GM19324 (cell line): ENCODE measurements around the gene AKT3.

Experiments used
- ATAC-seq: cut with Tn5 transposase; IDR thresholded peaks from one replicate; pipeline ENCODE4 v1.9.1; 2021; ENCODE audit warnings: mild to moderate bottlenecking, moderate library complexity; ENCODE audit not compliant: unreplicated experiment, low FRiP score

The AKT3 gene

GRCh38 chr1:243496806-243497205, 353.2 kb downstream of the AKT3 start:
- ATAC-seq = no peak

DNA sequence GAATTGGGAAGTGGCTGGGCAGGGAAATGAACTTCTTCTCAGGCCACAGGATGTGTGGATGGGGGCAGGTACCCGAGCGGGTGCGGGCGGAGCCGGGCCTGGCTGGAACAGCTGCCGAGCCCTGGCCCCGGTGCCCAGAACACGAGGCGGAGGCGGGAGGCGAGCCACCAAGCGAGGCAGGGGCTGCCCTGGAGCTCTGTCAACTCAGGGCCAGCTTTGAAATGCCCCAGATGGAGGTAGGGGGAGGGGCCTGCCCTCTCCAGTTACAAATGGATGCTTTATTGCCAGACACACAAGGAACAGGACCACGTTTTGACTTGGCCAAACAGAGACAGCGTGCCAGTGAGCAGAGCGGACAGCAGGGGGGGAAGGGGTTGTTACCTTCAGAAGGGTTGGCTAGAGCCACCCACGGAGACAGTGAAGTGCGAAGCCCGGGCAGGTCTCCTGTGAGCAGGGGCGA, 353.8 kb downstream of the AKT3 start:
- no peak for ATAC-seq

DNA sequence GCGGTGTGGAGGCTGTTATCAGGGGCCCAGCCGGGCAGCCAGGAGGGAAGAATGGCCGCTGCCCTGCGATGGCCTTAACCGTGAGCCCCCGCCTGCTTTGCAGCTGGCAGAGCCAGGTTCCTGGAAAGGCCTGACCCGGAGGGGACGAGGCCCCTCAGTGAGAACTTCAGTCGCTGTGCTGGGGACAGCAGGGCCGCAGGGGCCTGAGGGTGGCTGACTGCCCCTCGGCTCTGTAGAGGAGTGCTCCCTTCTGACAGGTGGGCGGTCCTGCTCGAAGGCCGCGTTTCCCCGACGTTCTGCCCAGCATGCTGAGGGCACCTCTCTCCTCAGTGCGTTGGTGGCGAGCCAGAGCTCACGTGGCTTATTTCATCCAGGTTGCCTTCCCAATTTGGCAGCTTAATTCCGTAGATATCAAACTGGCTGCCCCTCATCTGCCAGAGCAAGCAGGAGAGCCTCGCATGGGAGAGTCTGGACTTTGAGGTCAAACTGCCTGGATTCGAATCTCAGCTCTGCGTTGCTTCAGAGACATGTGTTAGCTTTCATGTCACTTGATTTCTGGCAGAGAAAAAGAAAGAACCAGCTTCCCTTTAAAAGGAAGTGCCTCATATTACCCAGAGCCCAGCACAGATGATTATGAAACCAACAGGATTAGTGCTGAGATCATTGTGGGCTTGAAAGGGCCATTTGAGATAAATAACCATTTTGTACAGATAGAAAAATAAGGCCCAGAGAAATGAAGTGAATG, 354.4 kb downstream of the AKT3 start:
- ATAC-seq = no peak

- no peak for ATAC-seq
Observed at GRCh38 chr1:243494741-243495431, 355.2 kb downstream of the AKT3 start.

- no peak for ATAC-seq
Observed at GRCh38 chr1:243493156-243494129, 356.6 kb downstream of the AKT3 start.

DNA sequence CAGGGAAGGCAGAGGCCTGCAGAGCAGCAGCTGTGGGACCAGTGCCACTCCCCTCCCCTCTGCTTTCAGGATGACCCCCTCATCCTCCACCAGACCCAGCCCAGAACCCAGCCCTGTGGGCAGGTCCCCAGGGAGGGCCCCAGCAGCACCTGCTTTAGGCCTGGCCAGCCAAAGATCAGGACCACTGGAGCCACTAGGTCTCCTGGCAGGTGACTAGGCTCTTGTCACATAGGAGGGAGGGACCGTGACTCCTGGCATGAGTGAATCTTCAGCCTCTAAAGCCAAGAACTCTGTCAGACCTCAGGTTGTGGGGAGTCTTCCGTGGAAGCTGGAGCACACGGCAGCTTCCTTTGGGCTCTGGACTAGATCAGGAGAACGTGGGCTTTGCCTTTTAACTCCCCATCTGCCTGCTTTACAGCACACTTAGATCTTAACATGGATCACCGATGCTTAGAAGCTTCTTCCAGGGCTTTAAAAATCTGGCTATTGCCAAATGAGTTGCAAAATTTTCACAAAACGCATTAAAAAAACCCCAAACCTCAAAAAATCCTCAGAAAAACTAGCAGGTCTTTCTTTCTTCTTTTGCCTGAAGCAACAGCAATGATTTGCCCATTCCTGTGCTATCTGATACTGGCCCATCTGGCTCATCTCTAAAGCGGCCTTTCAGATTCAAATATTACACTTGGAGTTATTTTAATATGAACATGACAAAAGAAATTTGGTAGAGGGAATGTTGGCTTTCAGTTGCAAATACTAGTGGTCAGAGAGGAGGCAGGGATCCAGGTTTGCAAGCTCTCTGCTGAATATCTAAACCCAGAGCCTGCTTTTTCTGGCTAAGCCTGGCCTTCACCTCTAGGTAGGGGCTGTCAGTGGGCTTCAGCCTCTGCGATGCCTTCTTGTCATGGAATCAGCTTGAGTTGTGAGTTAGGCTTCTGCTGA, 359.0 kb downstream of the AKT3 start:
- no peak for ATAC-seq

GRCh38 chr1:243489681-243490546, 360.1 kb downstream of the AKT3 start:
- ATAC-seq = no peak

DNA sequence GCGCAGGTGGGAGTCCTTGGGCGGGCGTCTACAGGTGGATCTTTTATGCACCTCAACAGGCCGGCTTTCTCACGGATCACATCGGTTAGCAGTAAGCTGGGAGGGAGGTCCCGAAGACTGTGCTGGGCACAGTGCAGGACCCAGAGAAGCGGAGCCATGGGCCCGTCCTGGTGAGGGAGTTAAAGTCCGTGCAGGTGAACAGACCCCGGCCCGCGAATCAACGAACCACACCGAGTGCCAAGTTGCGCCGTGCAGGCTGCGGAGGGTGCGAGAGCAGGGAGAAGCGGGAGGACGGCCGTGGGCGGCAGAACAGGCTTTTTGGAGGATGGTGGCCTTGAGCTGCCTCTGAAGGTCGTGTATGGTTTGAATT, 360.9 kb downstream of the AKT3 start:
- ATAC-seq = no peak

- ATAC-seq = no peak
Observed at GRCh38 chr1:243488459-243489157, 361.4 kb downstream of the AKT3 start.

- ATAC-seq = no peak
Observed at GRCh38 chr1:243487649-243488227, 362.3 kb downstream of the AKT3 start.

DNA sequence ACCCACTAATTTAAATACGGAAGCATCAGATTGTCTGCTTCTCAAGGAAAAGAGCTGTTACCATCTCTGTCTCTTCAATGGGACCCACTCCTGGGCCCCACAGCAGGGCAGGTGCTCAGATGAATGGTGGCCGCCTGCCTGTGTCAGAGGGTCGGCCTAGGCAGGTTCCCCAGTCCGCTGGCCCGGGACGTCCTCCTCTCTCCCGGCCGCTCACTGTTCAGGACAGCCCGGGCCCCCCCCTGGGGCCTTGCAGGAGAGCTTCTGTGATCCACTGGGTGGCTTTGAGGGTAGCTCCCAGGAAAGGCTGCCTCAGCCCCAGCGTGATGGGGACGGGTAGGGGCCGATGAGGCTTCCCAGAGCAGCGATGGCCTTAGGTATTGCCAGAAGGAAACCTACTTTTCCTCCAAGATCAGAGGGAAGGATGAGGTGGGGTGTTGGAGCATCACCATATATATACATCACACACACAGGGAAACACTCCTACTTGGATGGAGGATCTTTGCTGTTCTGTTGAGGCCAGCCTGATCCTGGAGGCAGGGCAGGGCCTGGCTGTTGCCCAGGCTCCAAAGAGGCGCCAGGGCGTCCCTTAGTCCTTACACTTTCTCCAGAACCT, 362.9 kb downstream of the AKT3 start:
- no peak for ATAC-seq

GRCh38 chr1:243483952-243484351, 366.1 kb downstream of the AKT3 start:
- ATAC-seq = no peak

GRCh38 chr1:243483071-243483771, 366.8 kb downstream of the AKT3 start:
- ATAC-seq = no peak

DNA sequence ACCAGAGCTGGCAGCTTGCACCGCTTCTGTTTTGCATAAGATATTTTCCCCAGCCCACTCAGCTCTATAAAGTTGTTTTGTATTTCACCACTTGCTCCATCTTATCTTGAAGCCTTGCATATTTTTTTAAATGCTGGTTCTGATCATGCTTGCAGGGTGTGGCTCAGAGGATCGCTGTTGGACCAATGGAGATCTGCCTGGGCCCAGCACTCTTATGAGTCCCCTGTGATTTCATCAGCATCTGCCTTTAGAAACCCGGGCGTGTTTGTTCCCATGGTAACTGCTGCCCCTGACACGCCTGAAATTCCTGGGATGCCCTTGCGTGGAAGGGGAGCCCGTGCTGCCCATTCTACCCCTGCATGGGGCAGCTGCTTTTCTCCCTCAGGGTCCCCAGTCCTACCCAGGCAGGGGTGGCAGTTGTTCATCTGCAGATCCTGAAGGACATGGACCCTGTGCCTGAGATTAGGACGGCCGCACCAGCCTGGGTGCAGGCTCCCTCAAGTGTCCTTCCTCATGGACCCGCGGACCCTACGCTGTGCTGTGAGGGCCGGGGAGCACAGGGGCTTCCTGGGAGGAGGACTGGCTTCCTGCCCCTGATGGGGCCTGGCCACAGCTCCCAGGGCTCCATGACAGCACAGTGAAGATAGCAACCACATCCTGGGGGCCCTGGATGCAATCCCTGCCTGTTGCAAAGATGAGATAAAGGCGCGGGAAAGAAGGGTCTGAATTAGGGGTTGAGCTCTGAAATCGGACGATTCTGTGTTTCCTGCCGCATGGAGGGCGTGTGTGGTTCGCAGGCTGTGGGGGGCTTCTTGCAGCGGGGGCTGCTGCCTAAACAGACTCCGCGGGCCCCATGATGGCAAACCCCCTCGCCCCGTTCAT, 367.7 kb downstream of the AKT3 start:
- no peak for ATAC-seq

DNA sequence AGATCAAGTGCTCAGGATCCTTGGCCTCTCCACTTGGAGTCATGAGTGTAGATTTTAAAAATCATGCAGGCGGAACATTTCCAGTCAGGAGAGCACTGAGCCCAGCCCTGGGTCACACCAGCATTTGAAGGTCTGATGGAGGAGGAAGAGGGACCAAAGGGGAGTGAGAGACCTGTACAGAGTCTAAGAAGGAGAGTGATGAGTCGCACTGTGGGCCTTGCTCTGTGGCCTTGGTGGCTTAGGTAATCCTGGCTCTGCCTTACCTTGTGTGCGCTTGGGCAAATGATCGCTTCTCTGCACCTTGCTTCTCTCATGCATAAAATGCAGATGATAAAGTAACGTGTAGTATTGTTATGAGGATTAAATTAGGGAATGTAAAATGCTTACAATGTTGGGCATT, 368.9 kb downstream of the AKT3 start:
- ATAC-seq = no peak

DNA sequence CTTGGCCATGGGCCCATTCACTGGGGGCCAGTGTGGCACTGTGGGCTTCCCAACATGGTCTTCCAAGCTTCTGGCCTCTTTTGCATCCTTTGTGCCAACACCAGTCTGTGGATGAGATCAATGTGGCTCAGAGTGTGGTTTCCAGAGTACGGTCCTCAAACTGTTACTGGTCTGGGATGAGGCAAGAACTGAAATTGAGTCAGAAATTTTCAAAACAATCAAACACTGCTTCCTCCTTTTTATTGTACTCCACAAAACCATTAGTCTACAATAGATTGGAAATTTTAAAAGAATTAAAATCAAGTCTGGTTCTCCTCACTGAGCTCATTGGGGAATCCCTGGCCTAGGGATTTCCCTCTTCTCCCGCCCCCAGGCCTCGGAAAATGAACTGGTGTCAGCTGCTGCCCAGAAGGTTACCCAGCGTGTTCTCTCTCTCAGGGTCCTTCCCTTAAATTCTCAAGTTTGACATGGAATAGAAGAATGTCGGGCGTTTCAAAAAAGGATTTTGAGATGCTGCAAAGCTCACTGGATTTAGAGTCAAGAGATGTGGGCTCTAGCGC, 372.2 kb downstream of the AKT3 start:
- ATAC-seq = no peak
